GM12878 (cell line): Measurements from ENCODE around the gene MTAP. TPM values are rescaled to one million over a fixed set of nuclear protein-coding genes. Genes with fewer than 3 reads are reported as not detected.
A peak's percentile ranks its signal among the peaks of the same experiment; 100 is the strongest.

ENCODE experiments used
- ATAC-seq: fragments of 200-7000 bp; cut with Tn5 transposase; 3 replicates; pipeline ENCODE4 v1.9.1; 2020; ENCODE audit warnings: mild to moderate bottlenecking, moderate library complexity
- BruUV-seq: library from RNA; stranded (reverse); fragments of 400-500 nt; replicated peaks from 2 replicates; lab custom pipeline; 2021; lab: Mats Ljungman, UMichigan
- CTCF ChIA-PET: fragments of 300-600 bp; sonication (Branson Sonifier 250); formaldehyde crosslinking; extraction: SDS; loops from one replicate; lab custom pipeline; 2021; ENCODE audit warnings: inconsistent platforms; lab: Yijun Ruan, JAX
- POLR2A ChIA-PET: fragments of 350-600 bp; formaldehyde crosslinking; extraction: SDS; loops from one replicate; lab custom pipeline; 2021; ENCODE audit warnings: inconsistent platforms; lab: Charles Lee
- RAD21 ChIA-PET: fragments of 300-600 bp; sonication (Branson Sonifier 250); formaldehyde crosslinking; loops from one replicate; lab custom pipeline; 2023; ENCODE audit warnings: antibody characterized with exemption; ENCODE audit not compliant: unreplicated experiment; lab: Charles Lee
- SMC1A ChIA-PET: fragments of 300-600 bp; sonication (Branson Sonifier 250); formaldehyde crosslinking; loops from one replicate; lab custom pipeline; 2023; ENCODE audit not compliant: unreplicated experiment, uncharacterized antibody; lab: Charles Lee
- DNase-seq: peaks from one replicate; pipeline ENCODE4 v3.0.0-alpha.2; 2011; ENCODE audit warnings: low read depth, low spot score
- FAIRE-seq: peaks from 3 replicates; lab custom pipeline; 2011; peaks lifted over from hg19 to GRCh38; lab: Jason Lieb, UNC
- H2AFZ ChIP-seq: 2 replicates; pipeline ENCODE4 v1.6.0; 2011; ENCODE audit warnings: low read depth, low read length, control low read depth; ENCODE audit not compliant: control insufficient read depth
- H3K27ac ChIP-seq: 2 replicates; pipeline ENCODE4 v1.5.1; 2011; ENCODE audit warnings: control low read depth; ENCODE audit not compliant: control insufficient read depth, insufficient read depth
- H3K27me3 ChIP-seq, 2 experiments: replicated peaks in 1 of 2; 2 replicates each; pipeline versions ENCODE4 v1.6.0 to v1.6.1; 2011; ENCODE audit warnings: low read length in 1 of 2; ENCODE audit not compliant: control insufficient read depth in 2 of 2, insufficient read depth in 2 of 2
- H3K36me3 ChIP-seq, 2 experiments: 2 replicates each; pipeline ENCODE4 v1.5.1; 2011; ENCODE audit warnings: low read length in 1 of 2; ENCODE audit not compliant: control insufficient read depth in 2 of 2, insufficient read depth in 2 of 2
- H3K4me1 ChIP-seq: 2 replicates; pipeline ENCODE4 v1.6.1; 2011; ENCODE audit warnings: mild to moderate bottlenecking, low read length, moderate library complexity, mixed read lengths; ENCODE audit not compliant: control insufficient read depth, insufficient read depth
- H3K4me2 ChIP-seq: 2 replicates; pipeline ENCODE4 v1.6.0; 2011; ENCODE audit warnings: control low read depth; ENCODE audit not compliant: control insufficient read depth, insufficient read depth
- H3K4me3 ChIP-seq: fragments of 200-600 bp; sonication (generic); 2 replicates; pipeline ENCODE4 v1.5.1; 2016
- H3K79me2 ChIP-seq: 2 replicates; pipeline ENCODE4 v1.6.0; 2011; ENCODE audit warnings: low read length; ENCODE audit not compliant: control insufficient read depth, insufficient read depth
- H3K9ac ChIP-seq: 2 replicates; pipeline ENCODE4 v1.8.0; 2011; ENCODE audit warnings: low read length, control low read depth, mixed read lengths; ENCODE audit not compliant: control insufficient read depth, insufficient read depth
- H3K9me3 ChIP-seq: replicated peaks from 3 replicates; pipeline ENCODE4 v1.5.1; 2011; ENCODE audit warnings: mild to moderate bottlenecking, low read length; ENCODE audit not compliant: control insufficient read depth, insufficient read depth
- H4K20me1 ChIP-seq: 2 replicates; pipeline ENCODE4 v1.6.0; 2011; ENCODE audit not compliant: control insufficient read depth, insufficient read depth
- BCLAF1 ChIP-seq: fragments of 450-650 bp; IDR thresholded peaks from 2 replicates; pipeline ENCODE4 v1.6.1; 2017; ENCODE audit warnings: antibody characterized with exemption, mild to moderate bottlenecking, moderate library complexity
- BMI1 ChIP-seq: fragments of 450-650 bp; IDR thresholded peaks from 2 replicates; pipeline ENCODE4 v1.6.1; 2016; ENCODE audit warnings: mild to moderate bottlenecking, moderate library complexity, borderline replicate concordance
- CBFB ChIP-seq: IDR thresholded peaks from 2 replicates; pipeline ENCODE4 v1.6.1; 2016; ENCODE audit warnings: antibody characterized with exemption, low read depth
- CREM ChIP-seq: IDR thresholded peaks from 2 replicates; pipeline ENCODE4 v1.6.1; 2014; ENCODE audit warnings: antibody characterized with exemption, low read depth
- ETV6 ChIP-seq, 2 experiments: fragments of 450-650 bp in 1 of 2; IDR thresholded peaks in 1 of 2; conservative IDR thresholded peaks in 1 of 2; 2 replicates each; pipeline ENCODE4 v1.6.1; 2014; ENCODE audit warnings: antibody characterized with exemption in 1 of 2, borderline replicate concordance in 1 of 2, low read depth in 1 of 2, mild to moderate bottlenecking in 1 of 2, moderate library complexity in 1 of 2
- FOS ChIP-seq: IDR thresholded peaks from 3 replicates; pipeline ENCODE4 v1.6.1; 2011; ENCODE audit warnings: borderline replicate concordance; ENCODE audit not compliant: insufficient read length; ENCODE audit errors: extremely low read depth
- FOXK2 ChIP-seq: fragments of 450-650 bp; IDR thresholded peaks from 2 replicates; pipeline ENCODE4 v1.6.1; 2017; ENCODE audit warnings: mild to moderate bottlenecking, moderate library complexity
- HDGF ChIP-seq: fragments of 450-650 bp; IDR thresholded peaks from 2 replicates; pipeline ENCODE4 v1.6.1; 2016; ENCODE audit warnings: antibody characterized with exemption
- HSF1 ChIP-seq: fragments of 150-350 bp; IDR thresholded peaks from 2 replicates; pipeline ENCODE4 v1.6.1; 2014; ENCODE audit warnings: mild to moderate bottlenecking, low read depth, low read length
- IKZF1 ChIP-seq: fragments of 450-650 bp; conservative IDR thresholded peaks from 2 replicates; pipeline ENCODE4 v1.6.1; 2017; ENCODE audit warnings: antibody characterized with exemption, mild to moderate bottlenecking
- KLF5 ChIP-seq: fragments of 450-650 bp; IDR thresholded peaks from 2 replicates; pipeline ENCODE4 v1.6.1; 2014; ENCODE audit warnings: mild to moderate bottlenecking; ENCODE audit not compliant: partially characterized antibody
- NBN ChIP-seq: fragments of 450-650 bp; IDR thresholded peaks from 2 replicates; pipeline ENCODE4 v1.6.1; 2016
- RAD51 ChIP-seq: fragments of 450-650 bp; IDR thresholded peaks from 2 replicates; pipeline ENCODE4 v1.6.1; 2016; ENCODE audit warnings: moderate library complexity, mild to moderate bottlenecking, inconsistent platforms
- RBBP5 ChIP-seq: fragments of 200-600 bp; sonication (generic); conservative IDR thresholded peaks from 2 replicates; pipeline ENCODE4 v1.6.1; 2016
- SRF ChIP-seq, 2 experiments: IDR thresholded peaks; 2 replicates each; pipeline ENCODE4 v1.6.1; 2011; ENCODE audit warnings: low read depth in 2 of 2, low read length in 2 of 2, mild to moderate bottlenecking in 1 of 2, moderate library complexity in 1 of 2
- TAF1 ChIP-seq: IDR thresholded peaks from 2 replicates; pipeline ENCODE4 v1.6.1; 2011; ENCODE audit warnings: mild to moderate bottlenecking, low read depth, low read length, borderline replicate concordance
- ZNF622 ChIP-seq: fragments of 450-650 bp; IDR thresholded peaks from 2 replicates; pipeline ENCODE4 v1.6.1; 2017; ENCODE audit warnings: mild to moderate bottlenecking, inconsistent platforms
- ZSCAN29 ChIP-seq: fragments of 450-650 bp; IDR thresholded peaks from 2 replicates; pipeline ENCODE4 v1.6.1; 2017; ENCODE audit warnings: mild to moderate bottlenecking, moderate library complexity
- in situ Hi-C: fragments of 300-500 bp; cut with MboI; formaldehyde crosslinking; loops from 9 replicates; pipeline ENCODE4 v1.14.3; 2018; ENCODE audit warnings: mixed read lengths
- intact Hi-C: fragments of 100-400 bp; cut with micrococcal nuclease; formaldehyde crosslinking; loops from one replicate; pipeline ENCODE4 v1.14.2; 2022; ENCODE audit not compliant: unreplicated experiment
- polyA plus RNA-seq, 11 experiments: library from polyadenylated mRNA; depleted of rRNA in 4 of 11; unstranded in 6 of 11; stranded (reverse) in 5 of 11; fragments of >200 nt; fragmentation: Nextera tagmentation in 4 of 11; fragmentation: Illumina TruSeq in 1 of 11; extraction: Ambion mirVana in 4 of 11; extraction: Trizol in 1 of 11; gene quantifications; 1 replicate in 1 of 11; 2 replicates in 10 of 11; pipeline versions ENCODE4 v1.2.1 to v1.2.3, GENCODE V29; 2011 to 2016; ENCODE audit warnings: inconsistent platforms in 2 of 11, missing spikeins in 2 of 11, low read depth in 1 of 11
- total RNA-seq, 4 experiments: library from RNA; depleted of rRNA in 3 of 4; stranded (reverse); fragments of >200 nt in 3 of 4; fragmentation: Illumina TruSeq in 1 of 4; extraction: Trizol in 1 of 4; gene quantifications; 2 replicates each; pipeline versions ENCODE4 v1.2.1 to v1.2.3, GENCODE V29; 2013 to 2021
- TF ChIP-seq, protein P1 (sequence below): fragments of 450-650 bp; IDR thresholded peaks from 2 replicates; pipeline ENCODE4 v1.6.1; 2016; ENCODE audit warnings: mild to moderate bottlenecking
- TF ChIP-seq, protein P2 (sequence below): IDR thresholded peaks from 2 replicates; pipeline ENCODE4 v1.6.1; 2011; ENCODE audit warnings: borderline replicate concordance, low read depth, mild to moderate bottlenecking, moderate library complexity, mixed read lengths, low read length; ENCODE audit not compliant: insufficient read depth; ENCODE audit errors: extremely low read length

Gene MTAP
- total and polyA plus RNA-seq, 10 of the 15 experiments (the other 5 are each of a cell fraction or from before 2014, with no cell fraction given) = 16.4 to 29.9 (median 22.6) TPM

DNA sequence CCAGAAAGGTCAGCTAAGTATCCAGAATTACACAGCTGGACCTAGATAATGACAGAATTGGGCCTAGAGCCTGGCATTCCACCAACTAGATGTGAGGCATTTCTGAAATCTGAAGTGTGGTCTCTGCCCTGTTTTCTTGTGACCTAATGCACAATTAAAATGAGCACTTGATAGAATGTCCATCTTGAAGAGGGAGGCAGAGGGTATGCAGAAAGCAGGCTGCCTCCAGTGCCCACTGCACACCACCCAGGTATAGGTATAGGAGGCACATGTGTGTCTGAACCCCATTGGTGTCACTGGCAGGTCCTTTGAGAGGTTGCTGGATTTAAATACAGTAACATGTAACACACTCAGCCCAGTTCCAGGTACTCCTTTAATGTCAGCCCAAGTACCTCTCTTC lies 2.4 kb downstream of the MTAP start:
- Histone ChIP-seq H3K4me1 (peaks cover 29% of the 10 kb centered on the region), H3K79me2 (peaks cover 41% of the 10 kb centered on the region), H2AFZ (no peak overlapping the region)
- BruUV-seq = no TSS peak
- ChIA-PET POLR2A (no interaction called here), SMC1A (interaction anchor here (1.1 to 1.2 kb wide), 2 partner anchors 8 to 205 kb away, joined by 3 to 4 read pairs; partner anchors contain the start of gene CDKN2B)
- DNase-seq (no peak), FAIRE-seq (no peak)
- no peak for TF ChIP-seq RBBP5
- TF ChIP-seq ZNF622 = no peak
- no peak for TF ChIP-seq SRF (IDR thresholded peaks at IDR 0.05; ENCODE audit: low read depth in 2 of 2, low read length in 2 of 2)
- TF ChIP-seq CBFB = no peak
- TF ChIP-seq FOS = no peak
- TF ChIP-seq BCLAF1 = no peak
- no peak for TF ChIP-seq HSF1
- TF ChIP-seq CREM = no peak
- TF ChIP-seq TAF1 = no peak
- no peak for TF ChIP-seq ETV6 (conservative IDR thresholded peaks at IDR 0.05 in 1 of 2, IDR thresholded peaks at IDR 0.05 in 1 of 2; ENCODE audit: borderline replicate concordance in 1 of 2, low read depth in 1 of 2)
- TF ChIP-seq FOXK2 = no peak
- TF ChIP-seq RAD51 = no peak
- no peak for TF ChIP-seq BMI1
- TF ChIP-seq KLF5 = no peak
- no peak for TF ChIP-seq ZSCAN29
- TF ChIP-seq, protein P1, sequence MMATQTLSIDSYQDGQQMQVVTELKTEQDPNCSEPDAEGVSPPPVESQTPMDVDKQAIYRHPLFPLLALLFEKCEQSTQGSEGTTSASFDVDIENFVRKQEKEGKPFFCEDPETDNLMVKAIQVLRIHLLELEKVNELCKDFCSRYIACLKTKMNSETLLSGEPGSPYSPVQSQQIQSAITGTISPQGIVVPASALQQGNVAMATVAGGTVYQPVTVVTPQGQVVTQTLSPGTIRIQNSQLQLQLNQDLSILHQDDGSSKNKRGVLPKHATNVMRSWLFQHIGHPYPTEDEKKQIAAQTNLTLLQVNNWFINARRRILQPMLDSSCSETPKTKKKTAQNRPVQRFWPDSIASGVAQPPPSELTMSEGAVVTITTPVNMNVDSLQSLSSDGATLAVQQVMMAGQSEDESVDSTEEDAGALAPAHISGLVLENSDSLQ = no peak
- TF ChIP-seq, protein P2, sequence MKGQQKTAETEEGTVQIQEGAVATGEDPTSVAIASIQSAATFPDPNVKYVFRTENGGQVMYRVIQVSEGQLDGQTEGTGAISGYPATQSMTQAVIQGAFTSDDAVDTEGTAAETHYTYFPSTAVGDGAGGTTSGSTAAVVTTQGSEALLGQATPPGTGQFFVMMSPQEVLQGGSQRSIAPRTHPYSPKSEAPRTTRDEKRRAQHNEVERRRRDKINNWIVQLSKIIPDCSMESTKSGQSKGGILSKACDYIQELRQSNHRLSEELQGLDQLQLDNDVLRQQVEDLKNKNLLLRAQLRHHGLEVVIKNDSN = no peak
- TF ChIP-seq IKZF1 = no peak
- TF ChIP-seq NBN = no peak
- TF ChIP-seq HDGF = no peak
- TF ChIP-seq, all 136 proteins: peak for 0
- ChIA-PET RAD21 (interaction anchor here (0.6 kb wide), 1 partner anchor 26 kb away, joined by 3 read pairs; no protein-coding TSS in a partner anchor), CTCF (interaction anchor here (1.0 to 1.6 kb wide), 3 partner anchors 9 to 433 kb away, joined by 3 to 6 read pairs (median 6); no protein-coding TSS in a partner anchor)
- no peaks in the 10 kb centered on the region; the same call in 1 of the 2 replicates for H4K20me1 ChIP-seq
- peak overlapping the region; percentile 98 for H3K4me2 ChIP-seq
- H3K36me3 ChIP-seq = peaks cover 0 to 11% of the 10 kb centered on the region in 2 experiments; a peak in 1 of 4 replicates
- ATAC-seq = no peak
- no peak overlapping the region for H3K27ac ChIP-seq
- peaks cover 0 to 7% of the 10 kb centered on the region in 2 experiments; a peak in 1 of 4 replicates for H3K27me3 ChIP-seq
- in situ Hi-C loops (no loop called here), intact Hi-C loops (no loop called here)
- no peak overlapping the region; the same call in 1 of the 2 replicates for H3K9ac ChIP-seq
- no peak overlapping the region for H3K4me3 ChIP-seq
- H3K9me3 ChIP-seq = no peaks in the 10 kb centered on the region
